IPS-18a (cell line): ENCODE results near the gene CLDN20.
"Not testable (repeated sequence)": the region's sequence is repeated elsewhere in the genome, so short reads cannot be mapped to it uniquely, and the experiment has no call there.

Experiments
- H3K27ac ChIP-seq: one replicate; pipeline ENCODE4 v1.5.1; 2013; ENCODE audit warnings: low read length
- H3K27me3 ChIP-seq: one replicate; pipeline ENCODE4 v1.6.1; 2013; ENCODE audit warnings: mild to moderate bottlenecking, low read length; ENCODE audit not compliant: control insufficient read depth, insufficient read depth
- H3K36me3 ChIP-seq: one replicate; pipeline ENCODE4 v1.6.1; 2013; ENCODE audit warnings: low read depth, low read length; ENCODE audit not compliant: control insufficient read depth
- H3K4me1 ChIP-seq: one replicate; pipeline ENCODE4 v1.6.1; 2013; ENCODE audit warnings: low read depth, low read length; ENCODE audit not compliant: control insufficient read depth
- H3K4me3 ChIP-seq: one replicate; pipeline ENCODE4 v1.5.1; 2013; ENCODE audit warnings: low read length
- H3K9ac ChIP-seq: one replicate; pipeline ENCODE4 v1.6.1; 2013; ENCODE audit warnings: mild to moderate bottlenecking, low read length, moderate library complexity
- H3K9me3 ChIP-seq: one replicate; pipeline ENCODE4 v1.6.1; 2013; ENCODE audit warnings: low read depth, low read length; ENCODE audit not compliant: control insufficient read depth

The CLDN20 gene

GRCh38 chr6:155228546-155229166, 35.2 kb upstream of the CLDN20 start:
- Histone ChIP-seq H3K9ac (no peak overlapping the region), H3K9me3 (no peaks in the 10 kb centered on the region), H3K36me3 (no peaks in the 10 kb centered on the region), H3K4me1 (peaks cover 10% of the 10 kb centered on the region), H3K27me3 (no peaks in the 10 kb centered on the region), H3K27ac (no peak overlapping the region), H3K4me3 (no peak overlapping the region)

GRCh38 chr6:155230975-155231374, 32.8 kb upstream of the CLDN20 start:
- not testable (repeated sequence) for H3K9me3 ChIP-seq, H3K4me3 ChIP-seq, H3K27me3 ChIP-seq, H3K27ac ChIP-seq, H3K9ac ChIP-seq, H3K36me3 ChIP-seq
- peaks cover 10% of the 10 kb centered on the region for H3K4me1 ChIP-seq

GRCh38 chr6:155232848-155233247, 31.0 kb upstream of the CLDN20 start:
- no peaks in the 10 kb centered on the region for H3K36me3 ChIP-seq
- H3K9ac ChIP-seq, result no peak overlapping the region
- no peaks in the 10 kb centered on the region for H3K9me3 ChIP-seq
- H3K4me3 ChIP-seq, result no peak overlapping the region
- H3K27me3 ChIP-seq, result no peaks in the 10 kb centered on the region
- H3K4me1 ChIP-seq, result no peaks in the 10 kb centered on the region
- H3K27ac ChIP-seq, result no peak overlapping the region

- no peaks in the 10 kb centered on the region for H3K4me1 ChIP-seq
- H3K36me3 ChIP-seq, result no peaks in the 10 kb centered on the region
- no peak overlapping the region for H3K4me3 ChIP-seq
- no peaks in the 10 kb centered on the region for H3K27me3 ChIP-seq
- no peaks in the 10 kb centered on the region for H3K9me3 ChIP-seq
- H3K27ac ChIP-seq, result no peak overlapping the region
- no peak overlapping the region for H3K9ac ChIP-seq
Observed at GRCh38 chr6:155234167-155234566, 29.6 kb upstream of the CLDN20 start.

GRCh38 chr6:155234687-155235086, 29.1 kb upstream of the CLDN20 start:
- Histone ChIP-seq H3K9me3 (no peaks in the 10 kb centered on the region), H3K4me3 (no peak overlapping the region), H3K36me3 (no peaks in the 10 kb centered on the region), H3K9ac (no peak overlapping the region), H3K4me1 (no peaks in the 10 kb centered on the region), H3K27me3 (no peaks in the 10 kb centered on the region), H3K27ac (no peak overlapping the region)

- Histone ChIP-seq H3K4me3 (no peak overlapping the region), H3K27me3 (no peaks in the 10 kb centered on the region), H3K27ac (no peak overlapping the region), H3K9ac (no peak overlapping the region), H3K9me3 (no peaks in the 10 kb centered on the region), H3K36me3 (no peaks in the 10 kb centered on the region), H3K4me1 (no peaks in the 10 kb centered on the region)
Observed at GRCh38 chr6:155235087-155235486, 28.7 kb upstream of the CLDN20 start.

- Histone ChIP-seq H3K4me3 (no peak overlapping the region), H3K4me1 (no peaks in the 10 kb centered on the region), H3K36me3 (no peaks in the 10 kb centered on the region), H3K9ac (no peak overlapping the region), H3K9me3 (no peaks in the 10 kb centered on the region), H3K27me3 (no peaks in the 10 kb centered on the region), H3K27ac (no peak overlapping the region)
Observed at GRCh38 chr6:155237613-155238012, 26.2 kb upstream of the CLDN20 start.

GRCh38 chr6:155240905-155241600, 22.8 kb upstream of the CLDN20 start:
- Histone ChIP-seq H3K36me3 (peaks cover 2% of the 10 kb centered on the region), H3K4me1 (no peaks in the 10 kb centered on the region), H3K9ac (no peak overlapping the region), H3K4me3 (no peak overlapping the region), H3K27me3 (no peaks in the 10 kb centered on the region), H3K27ac (no peak overlapping the region), H3K9me3 (no peaks in the 10 kb centered on the region)

- peaks cover 5% of the 10 kb centered on the region for H3K36me3 ChIP-seq
- no peaks in the 10 kb centered on the region for H3K4me1 ChIP-seq
- no peaks in the 10 kb centered on the region for H3K27me3 ChIP-seq
- H3K9me3 ChIP-seq, result no peaks in the 10 kb centered on the region
- H3K9ac ChIP-seq, result no peak overlapping the region
- no peak overlapping the region for H3K4me3 ChIP-seq
- no peak overlapping the region for H3K27ac ChIP-seq
Observed at GRCh38 chr6:155241966-155242365, 21.8 kb upstream of the CLDN20 start.

- Histone ChIP-seq H3K36me3 (peaks cover 9% of the 10 kb centered on the region), H3K9ac (no peak overlapping the region), H3K9me3 (no peaks in the 10 kb centered on the region), H3K27ac (no peak overlapping the region), H3K4me3 (no peak overlapping the region), H3K4me1 (no peaks in the 10 kb centered on the region), H3K27me3 (no peaks in the 10 kb centered on the region)
Observed at GRCh38 chr6:155244434-155244833, 19.4 kb upstream of the CLDN20 start.

- Histone ChIP-seq H3K9me3 (no peaks in the 10 kb centered on the region), H3K27me3 (no peaks in the 10 kb centered on the region), H3K9ac (no peak overlapping the region), H3K36me3 (peaks cover 15% of the 10 kb centered on the region), H3K4me3 (no peak overlapping the region), H3K27ac (no peak overlapping the region), H3K4me1 (no peaks in the 10 kb centered on the region)
Observed at GRCh38 chr6:155245193-155245592, 18.6 kb upstream of the CLDN20 start.

GRCh38 chr6:155245831-155246230, 18.0 kb upstream of the CLDN20 start:
- Histone ChIP-seq H3K4me3 (no peak overlapping the region), H3K27ac (no peak overlapping the region), H3K9ac (no peak overlapping the region), H3K36me3 (peaks cover 19% of the 10 kb centered on the region), H3K9me3 (no peaks in the 10 kb centered on the region), H3K4me1 (no peaks in the 10 kb centered on the region), H3K27me3 (no peaks in the 10 kb centered on the region)
